CD4-positive, alpha-beta T cell treated with Interleukin-17A for 1 hour (primary cell): ENCODE data around the gene GADD45B.
"Not testable (repeated sequence)": the region's sequence is repeated elsewhere in the genome, so short reads cannot be mapped to it uniquely, and the experiment has no call there.

Source experiments
- DNase-seq: peaks from one replicate; pipeline ENCODE4 v3.0.0-alpha.2; 2020

Gene GADD45B

DNA sequence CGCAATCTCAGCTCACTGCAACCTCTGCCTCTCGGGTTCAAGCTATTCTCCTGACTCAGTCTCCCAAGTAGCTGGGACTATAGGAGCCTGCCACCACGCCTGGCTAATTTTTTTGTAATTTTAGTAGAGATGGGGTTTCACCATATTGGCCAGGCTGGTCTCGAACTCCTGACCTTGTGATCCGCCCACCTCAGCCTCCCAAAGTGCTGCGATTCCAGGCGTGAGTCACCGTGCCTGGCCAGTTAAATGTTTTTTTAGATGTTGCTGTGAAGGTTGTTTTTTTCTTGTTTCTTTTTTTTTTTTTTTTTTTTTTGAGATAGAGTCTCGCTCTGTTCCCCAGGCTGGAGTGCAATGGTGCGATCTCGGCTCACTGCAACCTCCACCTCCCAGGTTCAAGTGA lies 42.9 kb downstream of the GADD45B start:
- DNase-seq, result not testable (repeated sequence)

DNA sequence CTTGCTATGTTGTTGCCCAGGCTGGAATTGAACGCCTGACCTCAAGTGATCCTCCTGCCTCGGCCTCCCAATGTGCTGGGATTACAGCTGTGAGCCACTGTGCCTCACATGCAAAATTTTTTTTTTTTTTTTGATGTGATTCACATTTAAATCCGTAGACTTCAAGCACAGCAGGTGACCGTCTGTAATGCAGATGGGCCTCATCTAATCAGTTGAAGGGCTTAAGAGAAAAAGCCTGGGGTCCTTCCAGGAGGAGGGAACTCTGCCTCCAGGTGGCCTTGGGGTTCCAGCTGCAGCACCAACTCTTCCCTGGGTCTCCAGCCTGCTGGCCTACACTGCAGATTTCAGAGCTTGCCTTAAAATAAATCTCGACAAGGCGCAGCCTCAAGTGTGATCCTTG lies 43.6 kb downstream of the GADD45B start:
- no peak for DNase-seq

GRCh38 chr19:2523630-2524311 lies 47.8 kb downstream of the GADD45B start:
- no peak for DNase-seq

GRCh38 chr19:2524361-2524839 lies 48.5 kb downstream of the GADD45B start:
- DNase-seq, result no peak

GRCh38 chr19:2524840-2525723 lies 49.2 kb downstream of the GADD45B start:
- no peak for DNase-seq

DNA sequence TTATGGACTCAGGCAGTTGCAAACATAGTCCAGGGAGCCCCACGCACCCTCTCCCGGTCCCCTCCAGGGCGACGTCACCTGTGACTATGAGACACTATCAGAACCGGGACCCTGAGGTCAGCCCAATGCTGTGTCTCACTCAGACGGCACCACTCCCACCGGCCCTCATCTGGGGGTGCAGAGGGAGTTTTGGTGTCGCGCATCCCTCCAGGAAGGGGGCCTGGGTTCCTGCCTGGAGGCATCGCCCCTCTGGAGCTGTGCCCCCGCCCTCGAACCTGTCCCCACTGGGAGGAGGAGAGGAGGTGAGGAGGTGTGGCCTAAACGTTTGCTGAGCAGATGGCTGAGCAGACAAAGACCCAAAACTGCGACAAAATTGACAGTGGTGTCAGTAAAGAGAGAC lies 51.2 kb downstream of the GADD45B start:
- no peak for DNase-seq

- DNase-seq, result no peak
These were observed 51.8 kb downstream of the GADD45B start for GRCh38 chr19:2527686-2528085.
